A673 (cell line): ENCODE results near the gene PGA3. TPM values are rescaled to one million over a fixed set of nuclear protein-coding genes. Genes with fewer than 3 reads are reported as not detected.

ENCODE experiments used
- BruUV-seq: library from RNA; stranded (reverse); fragments of 400-500 nt; replicated peaks from 2 replicates; lab custom pipeline; 2021; lab: Mats Ljungman, UMichigan
- CTCF ChIA-PET: fragments of 300-600 bp; sonication (Branson Sonifier 250); formaldehyde crosslinking; loops from one replicate; lab custom pipeline; 2022; ENCODE audit warnings: antibody characterized with exemption; lab: Charles Lee
- POLR2A ChIA-PET: fragments of 300-600 bp; sonication (Branson Sonifier 250); formaldehyde crosslinking; loops from one replicate; lab custom pipeline; 2022; ENCODE audit warnings: antibody characterized with exemption; ENCODE audit not compliant: low non-redundant PET; lab: Charles Lee
- DNase-seq: peaks from one replicate; pipeline ENCODE4 v3.0.0-alpha.2; 2015; ENCODE audit warnings: low spot score
- H3K27ac ChIP-seq: fragments of 200-600 bp; sonication (generic); 2 replicates; pipeline ENCODE4 v1.5.1; 2016; ENCODE audit warnings: mixed run types, low read depth, mild to moderate bottlenecking, mixed read lengths, antibody characterized with exemption, low read length; ENCODE audit not compliant: poor library complexity, severe bottlenecking
- H3K27me3 ChIP-seq: fragments of 200-600 bp; sonication (generic); replicated peaks from 2 replicates; pipeline ENCODE4 v1.6.1; 2017; ENCODE audit warnings: mixed run types, low read depth, mild to moderate bottlenecking, mixed read lengths, antibody characterized with exemption, low read length; ENCODE audit not compliant: insufficient read depth, poor library complexity
- H3K36me3 ChIP-seq: fragments of 200-600 bp; sonication (generic); 2 replicates; pipeline ENCODE4 v1.6.1; 2016; ENCODE audit warnings: mixed run types, mild to moderate bottlenecking, mixed read lengths, antibody characterized with exemption, low read length; ENCODE audit not compliant: insufficient read depth, poor library complexity, severe bottlenecking
- H3K4me1 ChIP-seq: fragments of 200-600 bp; sonication (generic); 2 replicates; pipeline ENCODE4 v1.6.1; 2017; ENCODE audit warnings: mixed run types, mild to moderate bottlenecking, mixed read lengths, antibody characterized with exemption, low read length; ENCODE audit not compliant: insufficient read depth, poor library complexity, severe bottlenecking
- H3K4me3 ChIP-seq: fragments of 200-600 bp; sonication (generic); 2 replicates; pipeline ENCODE4 v1.5.1; 2016; ENCODE audit warnings: low read depth, mixed run types, mild to moderate bottlenecking, mixed read lengths, low read length; ENCODE audit not compliant: poor library complexity, severe bottlenecking
- H3K9me3 ChIP-seq: fragments of 200-600 bp; sonication (generic); 2 replicates; pipeline ENCODE4 v1.6.1; 2016; ENCODE audit warnings: mixed run types, low read depth, mild to moderate bottlenecking, mixed read lengths, antibody characterized with exemption, low read length; ENCODE audit not compliant: poor library complexity, severe bottlenecking
- CTCF ChIP-seq: fragments of 300-800, 200-600 bp; sonication (generic); conservative IDR thresholded peaks from 2 replicates; pipeline ENCODE4 v1.5.1; 2017; ENCODE audit warnings: low read depth, mild to moderate bottlenecking, antibody characterized with exemption, low read length, moderate library complexity, mixed read lengths
- EZH2 ChIP-seq: fragments of 200-600 bp; sonication (generic); IDR thresholded peaks from 2 replicates; pipeline ENCODE4 v1.6.1; 2017; ENCODE audit warnings: borderline replicate concordance, low read depth, mild to moderate bottlenecking, mixed read lengths, antibody characterized with exemption, low read length; ENCODE audit not compliant: poor library complexity, severe bottlenecking
- intact Hi-C: fragments of 100-400 bp; cut with micrococcal nuclease; formaldehyde crosslinking; loops from one replicate; pipeline ENCODE4 v1.10.0; 2022; ENCODE audit not compliant: unreplicated experiment
- total RNA-seq: library from RNA; stranded (reverse); gene quantifications from 2 replicates; pipeline ENCODE4 v1.2.3, GENCODE V29; 2021

The PGA3 gene
- total RNA-seq, 1 experiment from 2014 or later, result not detected

GRCh38 chr11:61181489-61181888 is 21.8 kb upstream of the PGA3 start:
- Histone ChIP-seq H3K4me3 (no peak overlapping the region), H3K27ac (no peak overlapping the region), H3K4me1 (no peaks in the 10 kb centered on the region), H3K9me3 (no peaks in the 10 kb centered on the region), H3K27me3 (peaks cover 2% of the 10 kb centered on the region), H3K36me3 (no peaks in the 10 kb centered on the region)
- POLR2A ChIA-PET, result no interaction called here
- TF ChIP-seq EZH2, result no peak
- TF ChIP-seq CTCF, result no peak
- no TSS peak for BruUV-seq
- intact Hi-C loops, result no loop called here
- no peak for DNase-seq
- CTCF ChIA-PET, result no interaction called here

GRCh38 chr11:61183645-61184044 is 19.7 kb upstream of the PGA3 start:
- Histone ChIP-seq H3K4me3 (no peak overlapping the region), H3K9me3 (no peaks in the 10 kb centered on the region), H3K27me3 (no peaks in the 10 kb centered on the region), H3K4me1 (no peaks in the 10 kb centered on the region), H3K36me3 (no peaks in the 10 kb centered on the region), H3K27ac (no peak overlapping the region)
- ChIA-PET CTCF (no interaction called here), POLR2A (interaction anchor here (0.6 kb wide), 1 partner anchor 270 kb away, joined by 3 read pairs; no protein-coding TSS in a partner anchor)
- DNase-seq, result no peak
- TF ChIP-seq CTCF (no peak), EZH2 (no peak)
- no TSS peak for BruUV-seq
- intact Hi-C loops, result no loop called here

- no peak overlapping the region for H3K27ac ChIP-seq
- intact Hi-C loops, result loop anchor here (5.0 kb wide), 2 partner anchors 201 to 354 kb away; no protein-coding TSS in a partner anchor
- no peaks in the 10 kb centered on the region for H3K36me3 ChIP-seq
- POLR2A ChIA-PET, result no interaction called here
- no peaks in the 10 kb centered on the region for H3K27me3 ChIP-seq
- no peak overlapping the region for H3K4me3 ChIP-seq
- DNase-seq, result no peak
- no TSS peak for BruUV-seq
- no peaks in the 10 kb centered on the region for H3K9me3 ChIP-seq
- CTCF ChIA-PET, result no interaction called here
- H3K4me1 ChIP-seq, result no peaks in the 10 kb centered on the region
- no peak for TF ChIP-seq CTCF
- TF ChIP-seq EZH2, result no peak
These were observed 16.8 kb upstream of the PGA3 start for GRCh38 chr11:61186504-61186903.
